Fibroblast of lung (primary cell): ENCODE results near the gene AP2B1. TPM values are rescaled to one million over a fixed set of nuclear protein-coding genes. Genes with fewer than 3 reads are reported as not detected.

Source experiments
- DNase-seq, 2 donors: peaks; one replicate each; pipeline versions ENCODE4 v3.0.0 to v3.0.0-alpha.2; 2010; ENCODE audit warnings: low read depth in 2 of 2
- H2AFZ ChIP-seq: 2 replicates; pipeline ENCODE4 v1.5.1; 2012; ENCODE audit warnings: low read length, control low read depth, inconsistent platforms
- H3K27ac ChIP-seq: 2 replicates; pipeline ENCODE4 v1.5.1; 2011; ENCODE audit warnings: low read length, control low read depth; ENCODE audit not compliant: insufficient read depth
- H3K27me3 ChIP-seq: 2 replicates; pipeline ENCODE4 v1.5.1; 2011; ENCODE audit warnings: mild to moderate bottlenecking, low read length; ENCODE audit not compliant: control insufficient read depth, insufficient read depth
- H3K36me3 ChIP-seq: 2 replicates; pipeline ENCODE4 v1.5.1; 2011; ENCODE audit warnings: low read length; ENCODE audit not compliant: control insufficient read depth, insufficient read depth
- H3K4me1 ChIP-seq: 2 replicates; pipeline ENCODE4 v1.5.1; 2011; ENCODE audit warnings: low read length; ENCODE audit not compliant: control insufficient read depth, insufficient read depth; ENCODE audit errors: extremely low read depth
- H3K4me2 ChIP-seq: 2 replicates; pipeline ENCODE4 v1.5.1; 2011; ENCODE audit warnings: low read length, control low read depth; ENCODE audit not compliant: insufficient read depth; ENCODE audit errors: extremely low read depth
- H3K4me3 ChIP-seq, 4 experiments: fragments of 200-600 bp in 1 of 4; sonication (generic) in 1 of 4; replicated peaks in 1 of 4; 2 replicates each; pipeline ENCODE4 v1.5.1; 2011 to 2016; ENCODE audit warnings: low read length in 4 of 4, low read depth in 3 of 4, mild to moderate bottlenecking in 3 of 4, control low read depth in 2 of 4, inconsistent platforms in 1 of 4, mixed read lengths in 1 of 4; ENCODE audit not compliant: insufficient read depth in 1 of 4; ENCODE audit errors: control extremely low read depth in 1 of 4
- H3K79me2 ChIP-seq: 2 replicates; pipeline ENCODE4 v1.5.1; 2012; ENCODE audit warnings: mild to moderate bottlenecking, low read length, inconsistent platforms; ENCODE audit not compliant: control insufficient read depth, insufficient read depth
- H3K9ac ChIP-seq: 2 replicates; pipeline ENCODE4 v1.5.1; 2011; ENCODE audit warnings: mild to moderate bottlenecking, low read length, control low read depth; ENCODE audit not compliant: insufficient read depth
- H3K9me3 ChIP-seq: 2 replicates; pipeline ENCODE4 v1.5.1; 2012; ENCODE audit warnings: low read depth, low read length; ENCODE audit not compliant: control insufficient read depth, insufficient read depth
- H4K20me1 ChIP-seq: 2 replicates; pipeline ENCODE4 v1.5.1; 2011; ENCODE audit warnings: low read length; ENCODE audit not compliant: control insufficient read depth, insufficient read depth; ENCODE audit errors: extremely low read depth
- CTCF ChIP-seq, 2 donors: IDR thresholded peaks in 1 of 2; conservative IDR thresholded peaks in 1 of 2; 1 replicate in 1 of 2; 2 replicates in 1 of 2; pipeline ENCODE4 v1.5.1; 2011 to 2012; ENCODE audit warnings: low read length in 2 of 2, control low read depth in 1 of 2, inconsistent platforms in 1 of 2, low read depth in 1 of 2, mild to moderate bottlenecking in 1 of 2
- EZH2 ChIP-seq: IDR thresholded peaks from 2 replicates; pipeline ENCODE4 v1.5.1; 2012; ENCODE audit warnings: low read length, control low read depth, mild to moderate bottlenecking; ENCODE audit errors: missing control alignments
- polyA plus RNA-seq, 2 donors: library from polyadenylated mRNA; depleted of rRNA in 1 of 2; stranded (reverse) in 1 of 2; unstranded in 1 of 2; fragments of >200 nt; gene quantifications; 2 replicates each; pipeline ENCODE4 v1.2.1, GENCODE V29; 2011 to 2012; ENCODE audit warnings: missing spikeins in 1 of 2
- total RNA-seq: library from RNA; depleted of rRNA; stranded (reverse); fragments of >200 nt; gene quantifications from 2 replicates; pipeline ENCODE4 v1.2.1, GENCODE V29; 2014

The AP2B1 gene
- total and polyA plus RNA-seq, 2 donors (not counting 1 experiment from before 2014, with no cell fraction given): 109 to 236 TPM

GRCh38 chr17:35543856-35544255 lies 43.3 kb upstream of the AP2B1 start:
- H3K9ac ChIP-seq: no peak overlapping the region
- no peaks in the 10 kb centered on the region for H3K36me3 ChIP-seq
- no peak overlapping the region for H3K4me3 ChIP-seq
- no peaks in the 10 kb centered on the region for H3K9me3 ChIP-seq
- no peaks in the 10 kb centered on the region for H4K20me1 ChIP-seq
- peaks cover 3% of the 10 kb centered on the region for H3K27me3 ChIP-seq
- peaks cover 3% of the 10 kb centered on the region for H3K4me1 ChIP-seq
- DNase-seq: no peak
- no peak overlapping the region for H3K4me2 ChIP-seq
- H3K27ac ChIP-seq: no peak overlapping the region
- H2AFZ ChIP-seq: no peak overlapping the region
- TF ChIP-seq EZH2: no peak
- no peak for TF ChIP-seq CTCF (conservative IDR thresholded peaks at IDR 0.05 in 1 of 2, IDR thresholded peaks at IDR 0.05 in 1 of 2; ENCODE audit: low read depth in 1 of 2, low read length in 2 of 2)
- no peaks in the 10 kb centered on the region for H3K79me2 ChIP-seq

- peaks cover 7% of the 10 kb centered on the region for H3K27me3 ChIP-seq
- H3K4me1 ChIP-seq: peaks cover 3% of the 10 kb centered on the region
Observed at GRCh38 chr17:35545150-35545549, 42.0 kb upstream of the AP2B1 start.

GRCh38 chr17:35546487-35546886 lies 40.6 kb upstream of the AP2B1 start:
- peaks cover 7% of the 10 kb centered on the region for H3K27me3 ChIP-seq
- H3K4me2 ChIP-seq: no peak overlapping the region
- no peak for TF ChIP-seq EZH2
- TF ChIP-seq CTCF (conservative IDR thresholded peaks at IDR 0.05 in 1 of 2, IDR thresholded peaks at IDR 0.05 in 1 of 2; ENCODE audit: low read depth in 1 of 2, low read length in 2 of 2): no peak
- no peaks in the 10 kb centered on the region for H3K4me1 ChIP-seq
- no peaks in the 10 kb centered on the region for H3K79me2 ChIP-seq
- no peaks in the 10 kb centered on the region for H4K20me1 ChIP-seq
- H3K9me3 ChIP-seq: no peaks in the 10 kb centered on the region
- H3K27ac ChIP-seq: no peak overlapping the region
- H2AFZ ChIP-seq: no peak overlapping the region
- no peak overlapping the region for H3K4me3 ChIP-seq
- H3K36me3 ChIP-seq: no peaks in the 10 kb centered on the region
- DNase-seq: no peak
- H3K9ac ChIP-seq: no peak overlapping the region

More at GRCh38 chr17:35545150-35545549, 42.0 kb upstream of the AP2B1 start:
- no peak overlapping the region for H2AFZ ChIP-seq
- H3K4me2 ChIP-seq: no peak overlapping the region
- no peak overlapping the region for H3K9ac ChIP-seq
- H3K79me2 ChIP-seq: no peaks in the 10 kb centered on the region
- H3K9me3 ChIP-seq: no peaks in the 10 kb centered on the region
- TF ChIP-seq EZH2 (no peak), CTCF (conservative IDR thresholded peaks at IDR 0.05 in 1 of 2, IDR thresholded peaks at IDR 0.05 in 1 of 2; ENCODE audit: low read depth in 1 of 2, low read length in 2 of 2) (no peak)
- DNase-seq: no peak
- H3K36me3 ChIP-seq: no peaks in the 10 kb centered on the region
- H3K27ac ChIP-seq: no peak overlapping the region
- H4K20me1 ChIP-seq: no peaks in the 10 kb centered on the region
- H3K4me3 ChIP-seq: no peak overlapping the region
